Activated CD4-positive, alpha-beta T cell treated with anti-CD3 and anti-CD28 coated beads, Interleukin-2, amount 50 U/mL, for 48 hours (primary cell): ENCODE measurements around the gene GUCY2D.
"Not testable (repeated sequence)": the region's sequence is repeated elsewhere in the genome, so short reads cannot be mapped to it uniquely, and the experiment has no call there.

Experiments
- DNase-seq, 2 experiments: peaks; one replicate each; pipeline ENCODE4 v3.0.0-alpha.2; 2020

The GUCY2D gene

DNA sequence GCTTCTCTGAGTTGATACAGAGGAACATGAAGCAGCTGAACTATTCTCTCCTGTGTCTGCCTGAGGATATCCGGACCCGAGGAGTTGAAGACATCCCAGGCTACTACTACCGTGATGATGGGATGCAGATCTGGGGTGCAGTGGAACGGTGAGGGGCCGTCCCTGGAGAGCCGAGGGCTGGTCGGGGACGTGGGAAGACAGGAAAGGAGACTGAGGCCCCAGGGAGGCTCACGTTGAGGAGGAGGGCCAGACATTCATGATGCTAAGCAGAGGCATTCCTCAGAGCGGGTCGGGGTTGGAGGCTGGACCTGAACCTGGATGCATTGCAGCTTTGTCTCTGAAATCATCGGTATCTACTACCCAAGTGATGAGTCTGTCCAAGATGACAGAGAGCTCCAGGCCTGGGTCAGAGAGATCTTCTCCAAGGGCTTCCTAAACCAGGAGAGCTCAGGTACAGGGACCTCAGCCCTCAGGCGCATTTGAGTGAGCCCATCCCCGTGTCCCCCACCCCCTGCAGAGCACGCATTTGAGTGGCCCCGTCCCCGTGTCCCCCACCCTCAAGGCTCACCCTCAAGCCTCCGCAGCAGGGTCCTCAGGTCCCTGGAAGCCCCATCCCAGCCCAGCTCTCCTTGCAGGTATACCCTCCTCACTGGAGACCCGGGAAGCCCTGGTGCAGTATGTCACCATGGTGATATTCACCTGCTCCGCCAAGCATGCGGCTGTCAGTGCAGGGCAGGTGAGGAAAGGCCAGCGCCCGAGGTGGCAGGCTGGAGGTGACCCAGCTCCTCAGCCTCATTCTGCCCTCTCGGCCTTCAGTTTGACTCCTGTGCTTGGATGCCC is 44.7 kb downstream of the GUCY2D start:
- DNase-seq: no peak

DNA sequence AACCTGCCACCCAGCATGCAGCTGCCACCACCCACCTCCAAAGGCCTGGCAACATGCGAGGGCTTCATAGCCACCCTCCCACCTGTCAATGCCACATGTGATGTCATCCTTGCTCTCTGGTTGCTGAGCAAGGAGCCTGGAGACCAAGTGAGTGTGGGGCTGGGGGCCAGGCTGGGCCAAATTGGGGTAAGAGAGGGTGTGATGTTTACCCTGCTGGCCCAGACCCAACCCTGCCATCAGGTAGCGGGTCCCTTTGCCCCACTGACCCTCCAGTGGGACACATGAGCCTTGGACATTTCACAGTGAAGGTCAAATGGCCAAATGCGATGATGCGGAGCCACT is 45.3 kb downstream of the GUCY2D start:
- DNase-seq: no peak

DNA sequence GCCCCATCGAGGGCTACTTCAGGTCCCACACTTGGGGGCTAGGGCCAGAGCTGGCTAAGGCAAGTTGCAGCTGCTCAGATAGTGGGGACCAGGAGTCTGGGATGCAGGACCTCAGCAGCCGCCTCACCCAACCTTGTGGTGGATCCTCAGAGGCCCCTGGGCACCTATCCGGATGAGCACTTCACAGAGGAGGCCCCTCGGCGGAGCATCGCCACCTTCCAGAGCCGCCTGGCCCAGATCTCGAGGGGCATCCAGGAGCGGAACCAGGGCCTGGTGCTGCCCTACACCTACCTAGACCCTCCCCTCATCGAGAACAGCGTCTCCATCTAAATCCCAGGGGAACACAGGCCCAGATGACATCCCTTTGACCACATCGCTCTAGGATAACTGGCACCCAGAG is 45.8 kb downstream of the GUCY2D start:
- no peak for DNase-seq

DNA sequence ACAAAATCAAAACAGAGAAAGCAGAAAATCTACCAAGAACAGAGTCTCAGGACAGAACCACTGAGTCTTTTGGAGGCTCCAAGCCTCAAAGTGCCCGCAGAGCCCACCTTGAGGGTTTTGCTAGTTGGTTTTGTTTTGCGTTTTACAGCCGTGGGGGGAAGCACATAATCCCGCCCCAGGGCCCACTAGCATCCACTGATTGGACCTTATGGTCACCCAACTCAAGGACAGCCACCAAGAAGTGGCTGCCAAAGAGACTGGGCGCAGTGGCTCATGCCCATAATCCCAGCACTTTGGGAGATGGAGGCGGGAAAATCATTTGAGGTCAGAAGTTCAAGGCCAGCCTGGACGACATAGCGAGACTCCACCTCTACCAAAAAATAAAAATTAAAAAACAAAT is 46.3 kb downstream of the GUCY2D start:
- no peak for DNase-seq

DNA sequence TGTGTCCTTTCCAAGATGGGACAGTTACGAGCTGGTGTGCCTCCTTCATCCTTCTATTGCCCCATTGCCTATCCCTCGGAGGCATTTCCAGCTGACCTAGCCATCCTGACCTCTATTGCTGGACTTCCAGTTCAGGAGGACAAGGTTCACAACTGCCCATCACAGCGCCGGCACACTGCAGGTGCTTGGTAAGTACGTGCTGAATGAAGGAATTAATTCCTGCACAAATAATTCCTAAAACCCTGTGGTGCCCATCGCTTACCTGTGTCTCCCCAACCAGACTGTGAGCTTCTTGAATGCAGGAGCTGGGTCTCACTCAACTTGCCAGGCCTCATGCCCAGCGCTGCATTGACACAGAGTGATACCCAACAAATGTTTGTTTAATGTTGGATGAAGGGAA is 49.4 kb downstream of the GUCY2D start:
- DNase-seq: no peak

DNA sequence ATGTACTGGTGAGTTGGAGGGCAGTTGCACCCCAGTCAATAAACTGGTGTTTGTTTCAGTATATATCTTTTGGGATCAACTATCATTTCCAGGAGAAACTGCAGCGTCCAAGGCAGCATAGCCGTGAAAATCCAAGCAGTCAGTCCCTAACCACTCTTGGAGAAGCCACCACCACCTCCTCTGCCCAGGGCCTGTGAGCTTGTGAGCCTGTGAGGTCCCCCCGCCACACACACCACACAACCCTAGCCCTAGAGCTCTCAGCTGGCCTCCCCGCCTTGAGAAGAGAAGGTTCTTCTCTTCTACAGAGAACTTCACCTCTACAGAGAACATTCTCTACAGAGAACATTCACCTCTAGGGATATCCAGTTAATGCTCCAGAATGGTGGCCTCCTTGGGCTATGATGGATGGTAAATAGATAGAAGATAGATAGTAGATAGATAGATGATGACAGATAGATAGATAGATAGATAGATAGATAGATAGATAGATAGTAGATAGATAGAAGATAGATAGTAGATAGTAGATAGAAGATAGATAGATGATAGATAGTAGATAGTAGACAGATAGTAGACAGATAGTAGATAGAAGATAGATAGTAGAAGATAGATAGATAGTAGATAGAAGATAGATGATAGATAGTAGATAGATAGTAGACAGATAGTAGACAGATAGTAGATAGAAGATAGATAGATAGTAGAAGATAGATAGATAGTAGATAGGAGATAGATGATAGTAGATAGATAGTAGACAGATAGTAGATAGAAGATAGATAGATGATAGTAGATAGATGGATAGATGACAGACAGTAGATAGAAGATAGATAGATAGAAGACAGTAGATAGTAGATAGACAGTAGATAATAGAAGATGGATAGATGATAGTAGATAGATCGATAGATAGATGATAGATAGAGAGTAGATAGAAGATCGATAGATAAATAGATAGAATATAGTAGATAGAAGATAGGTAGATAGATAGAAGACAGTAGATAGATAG is 50.1 kb downstream of the GUCY2D start:
- no peak for DNase-seq

DNA sequence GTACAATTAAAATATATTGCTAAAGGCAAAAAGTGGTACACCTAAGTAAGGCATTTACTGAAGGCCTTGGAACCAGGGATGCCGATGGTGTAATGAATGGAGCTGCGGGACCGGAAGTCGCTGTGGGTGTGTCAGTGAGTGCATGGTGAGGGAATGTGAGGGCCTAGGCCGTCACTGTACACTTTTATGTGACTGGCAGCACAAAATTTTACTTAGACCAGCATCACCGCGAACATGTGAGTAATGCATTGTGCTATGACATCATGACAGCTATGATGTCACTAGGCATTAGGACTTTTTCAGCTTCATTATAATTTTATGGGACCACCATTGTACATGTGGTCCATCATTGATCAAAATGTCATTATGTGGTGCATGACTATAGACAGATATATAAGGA is 51.2 kb downstream of the GUCY2D start:
- DNase-seq: no peak

DNA sequence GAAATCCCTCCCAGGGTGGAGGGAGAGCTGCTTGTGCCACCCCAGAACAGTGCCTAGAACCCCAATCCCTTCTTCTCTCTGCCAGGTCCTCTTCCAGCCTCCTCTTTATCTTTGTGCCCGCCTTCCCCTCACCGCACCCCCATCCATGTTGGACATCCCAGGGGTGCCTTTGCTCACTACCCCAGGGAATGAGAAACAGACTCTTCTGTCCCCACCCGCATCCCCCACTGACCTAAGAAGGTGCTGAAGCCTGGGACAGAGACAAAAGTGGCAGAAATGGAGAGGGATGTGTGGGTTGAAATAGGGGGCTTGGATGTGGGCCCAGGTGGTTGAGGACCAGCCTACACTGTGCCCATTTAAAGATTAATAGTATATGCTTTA is 53.4 kb downstream of the GUCY2D start:
- DNase-seq: no peak

DNA sequence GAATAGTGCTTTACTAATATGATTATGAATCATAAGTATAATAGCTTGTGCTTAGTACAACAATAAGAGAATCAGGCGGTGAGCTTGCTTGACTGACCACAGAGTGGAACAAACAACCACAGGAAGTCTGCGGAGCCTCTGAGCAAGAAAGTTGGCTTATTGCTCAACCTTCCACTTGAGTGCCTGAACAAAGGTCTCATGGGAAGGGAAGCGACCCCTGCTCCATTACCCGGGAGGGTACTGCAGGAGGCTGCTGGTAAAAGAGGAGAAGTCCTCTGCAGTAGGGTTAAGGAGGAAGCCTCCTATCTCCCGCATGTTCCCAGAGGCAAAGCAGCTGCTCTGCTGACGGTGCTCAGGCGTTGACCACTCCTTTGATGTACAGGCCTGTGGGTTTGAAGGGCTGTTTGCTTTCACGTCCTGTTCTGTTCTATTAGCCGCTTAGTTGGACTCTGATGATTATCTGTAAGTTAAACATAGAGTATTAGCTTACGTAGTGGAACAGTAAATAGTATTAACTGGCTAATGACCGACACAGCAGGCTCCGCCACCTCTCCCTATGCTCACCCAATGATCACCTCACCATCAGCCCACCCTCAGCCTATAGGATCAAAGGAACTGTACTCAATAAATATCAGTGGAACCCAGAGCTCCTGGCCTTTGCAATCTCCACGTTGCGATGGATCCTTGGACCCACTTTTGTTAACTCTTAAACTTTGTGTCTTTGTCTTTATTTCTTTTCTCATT is 54.0 kb downstream of the GUCY2D start:
- DNase-seq: peak in 1 of 2 experiments; percentile 44

DNA sequence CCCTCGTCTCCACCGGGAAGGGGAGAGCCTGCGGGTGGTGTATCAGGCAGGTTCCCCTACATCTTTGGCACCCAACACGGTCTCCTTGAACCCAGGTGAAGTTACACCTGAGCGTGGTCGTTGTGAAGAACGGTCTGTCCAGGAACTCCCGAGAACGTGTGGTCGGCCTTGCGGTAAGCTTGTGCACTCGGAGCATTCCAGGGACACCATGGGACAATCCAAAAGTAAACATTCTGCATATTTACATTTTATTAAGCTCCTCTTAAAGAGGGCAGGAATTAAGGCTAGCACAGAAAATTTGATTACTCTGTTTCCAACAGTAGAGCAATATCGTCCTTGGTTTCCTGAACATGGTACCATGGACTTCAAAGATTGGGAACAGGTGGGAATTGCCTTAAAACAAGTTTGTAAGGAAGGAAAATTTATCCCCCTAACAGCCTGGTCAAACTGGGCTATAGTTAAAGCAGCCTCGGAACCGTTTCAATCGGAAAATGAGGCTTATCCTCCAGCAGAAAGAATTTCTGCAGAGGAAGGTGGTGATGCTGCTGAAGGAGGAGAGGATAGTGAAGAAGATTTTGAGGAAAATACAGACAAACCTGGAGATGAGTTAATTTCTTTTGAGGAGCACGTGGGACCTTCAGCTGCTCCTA is 54.7 kb downstream of the GUCY2D start:
- DNase-seq: no peak

DNA sequence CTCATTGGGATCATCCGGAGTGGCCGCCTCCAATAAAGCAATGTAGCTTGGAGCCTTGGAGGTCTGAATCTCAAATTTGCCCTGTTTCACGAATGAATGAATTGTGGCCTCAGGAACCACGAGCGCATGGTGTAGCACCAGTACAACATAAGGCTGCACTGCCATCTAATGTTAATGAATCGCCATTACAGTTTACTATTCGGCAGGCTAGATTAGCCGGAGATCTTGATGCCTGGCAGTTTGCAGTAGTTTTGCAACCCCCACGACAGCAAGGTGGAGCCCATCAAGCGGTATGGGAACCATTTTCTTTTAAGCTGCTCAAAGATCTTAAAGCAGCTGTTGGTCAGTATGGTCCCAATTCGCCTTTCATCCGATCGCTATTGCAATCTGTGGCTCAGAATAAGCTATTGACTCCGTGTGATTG is 55.3 kb downstream of the GUCY2D start:
- peak; percentile 32 to 35 for DNase-seq

DNA sequence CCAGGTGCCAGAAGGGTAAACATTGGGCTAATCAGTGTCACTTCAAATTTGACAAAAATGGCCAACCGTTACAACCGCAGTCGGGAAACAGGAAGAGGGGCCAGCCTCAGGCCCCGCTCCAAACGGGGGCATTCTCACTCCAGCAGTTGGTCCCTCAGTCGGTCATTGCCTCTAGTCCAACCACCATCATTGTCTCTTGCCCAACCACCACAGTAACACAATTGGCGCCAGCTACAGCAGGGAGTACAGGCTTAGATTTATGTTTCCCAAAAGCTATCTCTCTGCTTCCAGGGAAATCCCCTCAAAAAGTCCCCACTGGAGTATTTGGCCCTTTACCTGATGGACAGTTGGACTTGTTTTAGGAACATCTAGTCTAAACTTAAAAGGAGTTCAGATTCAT is 56.7 kb downstream of the GUCY2D start:
- no peak for DNase-seq

DNA sequence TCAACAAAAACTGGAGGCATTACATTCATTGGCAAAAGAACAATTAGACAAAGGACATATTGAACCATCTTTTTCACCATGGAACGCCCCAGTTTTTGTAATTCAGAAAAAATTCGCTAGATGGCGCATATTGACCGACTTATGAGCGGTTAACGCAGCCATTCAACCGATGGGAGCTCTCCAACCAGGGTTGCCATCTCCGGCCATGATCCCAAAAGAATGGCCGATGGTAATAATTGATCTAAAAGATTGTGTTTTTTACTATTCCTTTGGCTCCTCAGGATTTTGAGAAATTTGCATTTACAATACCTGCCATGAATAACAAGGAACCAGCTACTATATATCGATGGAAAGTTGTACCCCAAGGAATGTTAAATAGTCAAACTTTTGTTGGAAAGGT is 57.9 kb downstream of the GUCY2D start:
- DNase-seq: peak; percentile 37 to 66

DNA sequence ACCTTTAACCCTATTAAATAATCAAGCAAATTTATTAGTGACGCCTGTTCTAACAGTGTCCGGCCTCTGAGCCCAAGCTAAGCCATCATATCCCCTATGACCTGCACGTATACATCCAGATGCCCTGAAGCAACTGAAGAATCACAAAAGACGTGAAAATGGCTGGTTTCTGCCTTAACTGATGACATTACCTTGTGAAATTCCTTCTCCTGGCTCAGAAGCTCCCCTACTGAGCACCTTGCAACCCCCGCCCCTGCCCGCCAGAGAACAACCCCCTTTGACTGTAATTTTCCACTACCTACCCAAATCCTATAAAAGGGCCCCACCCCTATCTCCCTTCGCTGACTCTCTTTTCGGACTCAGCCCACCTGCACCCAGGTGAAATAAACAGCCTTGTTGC is 59.4 kb downstream of the GUCY2D start:
- DNase-seq: not testable (repeated sequence)

DNA sequence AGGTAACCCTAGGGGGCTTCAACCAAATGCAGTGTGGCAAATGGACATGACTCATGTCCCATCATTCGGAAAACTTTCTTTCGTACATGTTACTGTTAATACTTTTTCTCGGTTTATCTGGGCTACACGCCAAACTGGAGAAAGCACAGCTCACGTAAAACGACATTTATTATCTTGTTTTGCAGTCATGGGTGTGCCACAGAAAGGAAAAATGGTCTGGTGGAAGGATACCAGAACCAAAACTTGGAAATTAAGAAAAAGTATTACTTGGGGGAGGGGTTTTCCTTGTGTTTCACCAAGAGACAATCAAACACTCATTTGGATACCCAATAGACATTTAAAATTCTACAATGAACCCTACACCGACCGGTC is 60.0 kb downstream of the GUCY2D start:
- DNase-seq: no peak

DNA sequence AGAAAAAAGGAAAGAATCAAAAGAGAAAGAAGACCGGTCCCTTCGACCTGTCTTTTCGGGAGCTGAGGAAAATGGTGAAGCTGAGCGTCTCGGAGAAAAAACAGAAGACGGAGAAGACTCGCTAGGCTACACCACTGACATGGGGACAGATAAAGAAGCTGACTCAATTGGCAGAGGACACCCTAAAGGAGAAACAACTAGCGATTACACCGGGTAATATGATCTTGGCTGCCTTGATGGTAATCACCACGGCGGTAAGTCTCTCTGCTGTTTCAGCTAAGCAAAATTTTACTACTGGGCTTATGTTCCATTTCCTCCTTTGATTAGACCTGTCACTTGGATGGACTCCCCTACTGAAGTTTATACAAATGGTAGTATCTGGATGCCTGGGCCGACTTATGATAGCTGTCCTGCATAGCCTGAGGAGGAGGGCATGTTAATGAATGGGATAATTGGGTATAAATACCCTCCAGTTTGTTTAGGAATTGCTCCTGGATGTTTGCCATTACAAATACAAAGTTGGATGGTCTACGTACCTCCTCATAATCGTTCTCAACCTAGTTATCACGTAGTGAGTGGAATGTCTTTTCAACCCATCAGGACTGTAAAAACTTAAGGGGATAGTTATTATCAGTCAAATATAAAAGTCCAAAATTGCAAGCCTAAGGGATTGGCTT is 60.5 kb downstream of the GUCY2D start:
- no peak for DNase-seq

DNA sequence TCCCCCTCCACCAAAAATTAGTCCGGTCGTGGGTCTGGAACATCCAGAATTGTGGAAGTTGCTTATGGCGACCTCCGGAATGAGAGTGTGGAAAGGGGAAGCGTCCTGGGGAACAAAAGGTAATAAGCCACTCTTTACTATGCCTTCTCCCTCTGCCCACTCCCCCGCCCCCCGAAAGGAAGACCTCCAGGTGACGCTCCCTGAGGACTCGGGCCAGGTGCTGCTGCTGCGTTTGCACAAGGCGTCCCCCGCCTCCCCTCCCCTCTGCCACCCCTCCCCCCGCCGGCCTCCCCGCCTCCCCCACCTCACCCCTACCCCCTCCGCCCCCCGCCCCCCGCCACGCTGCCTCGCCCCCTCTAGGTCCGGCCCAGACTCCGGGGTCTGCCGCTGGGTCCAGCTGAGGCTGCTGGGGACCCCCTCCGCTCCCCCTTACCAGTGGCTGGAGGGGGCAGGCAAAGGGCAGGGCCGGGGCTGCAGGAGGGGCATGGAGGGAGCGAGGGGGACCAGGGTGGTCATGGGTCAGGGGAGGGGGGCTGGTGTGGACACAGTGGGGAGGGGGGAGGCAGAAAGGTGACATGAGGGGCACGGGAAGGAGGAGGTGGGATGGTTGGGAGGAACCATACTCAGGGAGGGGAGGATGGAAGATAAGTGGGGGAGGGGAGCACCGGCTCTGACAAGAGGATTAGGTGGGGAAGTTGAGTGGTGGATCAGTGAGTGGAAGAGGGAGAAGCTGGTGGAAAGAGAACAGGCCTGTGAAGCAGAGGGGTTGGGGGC is 61.5 kb downstream of the GUCY2D start:
- DNase-seq: no peak

DNA sequence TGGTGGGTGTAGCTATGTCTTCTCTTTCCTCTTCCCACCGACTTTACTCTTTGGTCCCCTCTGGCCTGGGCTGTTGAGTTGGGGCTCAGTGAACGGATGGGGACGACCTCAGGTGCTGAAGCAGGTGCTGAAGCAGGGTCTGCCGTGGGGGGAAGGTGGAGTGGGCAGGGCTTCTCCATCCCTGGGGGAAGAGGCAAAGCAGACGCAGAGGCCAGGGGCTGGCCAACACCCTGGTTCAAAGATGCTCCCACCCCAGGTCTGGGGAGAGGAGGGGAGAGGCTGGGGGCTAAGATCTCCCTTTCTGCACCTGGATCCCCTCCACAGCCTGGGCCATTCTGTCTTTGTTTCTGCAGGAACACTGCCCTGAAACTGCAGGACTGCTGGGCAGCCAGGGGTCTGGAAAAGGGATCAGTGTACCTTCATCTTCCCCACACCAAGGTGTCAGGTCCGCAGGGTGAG is 62.2 kb downstream of the GUCY2D start:
- no peak for DNase-seq

DNA sequence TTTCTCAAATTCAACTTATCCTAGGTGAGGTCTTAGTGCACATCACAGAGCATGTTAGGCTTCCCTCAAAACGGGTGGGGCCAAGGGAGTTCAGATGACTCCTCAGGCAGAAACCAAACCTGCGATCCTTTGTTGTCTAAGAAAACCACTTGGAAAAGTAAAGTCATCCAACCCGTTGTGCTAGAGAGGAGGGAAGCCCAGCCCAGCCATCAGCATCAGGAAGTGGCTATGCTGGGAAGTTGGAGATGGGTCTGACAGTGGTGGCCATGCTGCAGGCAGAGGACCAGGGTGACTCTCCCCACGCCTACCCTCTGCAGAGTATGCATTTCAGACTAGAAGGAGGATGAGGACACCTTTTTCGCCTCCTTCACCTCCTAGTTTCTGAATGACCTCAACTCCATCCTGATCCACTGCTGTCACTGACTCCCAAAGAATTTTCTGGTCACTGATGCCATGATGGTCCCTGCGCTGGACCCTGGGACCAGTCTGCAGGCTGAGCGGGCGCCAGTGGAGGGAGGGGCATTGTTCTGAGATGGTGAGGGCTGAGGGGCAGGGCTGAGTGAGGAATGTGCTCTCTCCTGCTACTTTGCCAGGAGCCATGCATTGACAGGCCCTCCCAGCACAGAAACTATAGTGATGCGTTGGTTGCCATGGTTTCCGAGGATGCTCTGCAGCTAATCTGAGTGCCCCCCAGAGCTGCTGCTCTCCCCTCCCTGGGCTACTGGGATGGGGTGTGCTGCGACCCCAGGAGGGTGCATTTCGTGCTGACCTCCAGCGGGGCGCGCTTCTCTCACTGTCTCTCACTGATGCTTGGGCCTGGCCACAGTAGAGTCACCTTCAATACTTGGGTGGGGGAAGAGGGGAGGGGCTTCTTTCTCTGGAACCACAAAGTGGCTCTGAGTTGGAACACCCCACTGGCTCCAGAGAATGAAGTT is 64.7 kb downstream of the GUCY2D start:
- no peak for DNase-seq

DNA sequence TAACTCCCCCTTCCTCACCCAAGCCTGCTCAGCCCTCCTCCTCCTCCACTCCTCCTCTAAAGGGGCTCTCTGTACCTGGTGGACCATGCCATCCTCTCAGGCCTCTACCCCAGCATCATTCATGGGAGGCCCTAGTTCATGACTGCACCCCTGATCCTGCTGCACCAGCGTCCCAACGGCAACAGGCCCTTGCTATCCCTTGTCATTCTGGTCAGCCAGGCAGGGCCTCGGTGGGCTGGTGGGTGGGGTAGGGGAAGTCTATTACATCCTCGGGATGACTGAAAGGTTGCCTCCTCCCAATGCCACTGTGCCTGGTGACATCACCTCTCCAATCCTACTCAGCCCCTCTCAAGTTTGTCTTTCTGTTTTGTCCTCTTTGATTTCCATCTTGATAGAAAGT is 65.4 kb downstream of the GUCY2D start:
- no peak for DNase-seq
